Esophagus (tissue), 2 donors: ENCODE results near the gene CCNL2. TPM values are rescaled to one million over a fixed set of nuclear protein-coding genes. Genes with fewer than 3 reads are reported as not detected.
"Not testable (repeated sequence)": the region's sequence is repeated elsewhere in the genome, so short reads cannot be mapped to it uniquely, and the experiment has no call there.

ENCODE experiments used
- H3K27ac ChIP-seq, 2 donors: one replicate each; pipeline ENCODE4 v1.5.1; 2013; ENCODE audit warnings: low read depth in 2 of 2, mild to moderate bottlenecking in 2 of 2, inconsistent platforms in 1 of 2, low read length in 1 of 2, moderate library complexity in 1 of 2
- H3K27me3 ChIP-seq, 2 donors: one replicate each; pipeline ENCODE4 v1.6.1; 2013; ENCODE audit warnings: low read length in 2 of 2, control low read depth in 1 of 2, mild to moderate bottlenecking in 1 of 2; ENCODE audit not compliant: insufficient read depth in 2 of 2, control insufficient read depth in 1 of 2
- H3K36me3 ChIP-seq, 2 donors: one replicate each; pipeline ENCODE4 v1.6.1; 2013; ENCODE audit warnings: low read length in 1 of 2; ENCODE audit not compliant: control insufficient read depth in 2 of 2, insufficient read depth in 2 of 2
- H3K4me1 ChIP-seq, 2 donors: one replicate each; pipeline ENCODE4 v1.6.1; 2013; ENCODE audit warnings: low read length in 1 of 2; ENCODE audit not compliant: control insufficient read depth in 2 of 2, insufficient read depth in 2 of 2
- H3K4me3 ChIP-seq, 2 donors: one replicate each; pipeline ENCODE4 v1.5.1; 2013; ENCODE audit warnings: low read length in 2 of 2, mild to moderate bottlenecking in 2 of 2, low read depth in 1 of 2, moderate library complexity in 1 of 2
- H3K9me3 ChIP-seq, 2 donors: one replicate each; pipeline ENCODE4 v1.6.1; 2013; ENCODE audit warnings: mild to moderate bottlenecking in 2 of 2, low read depth in 1 of 2, low read length in 1 of 2, moderate library complexity in 1 of 2; ENCODE audit not compliant: control insufficient read depth in 2 of 2, insufficient read depth in 1 of 2
- WGBS, 2 donors: extraction: QIAGEN DNeasy Blood & Tissue Kit; methylation state at CpG; one replicate each; pipeline ENCODE4 v1.1.7; 2013; 5-methylcytosine and 5-hydroxymethylcytosine counted together
- polyA plus RNA-seq, 2 donors: library from polyadenylated mRNA; stranded (reverse); fragments of 200-250 nt; gene quantifications; one replicate each; pipeline ENCODE4 v1.2.3, GENCODE V29; 2013
- donor health status: healthy with polysubstance abuse.
- donor health status: Bipolar disorder and iron deficiency.

CCNL2 gene
- polyA plus RNA-seq, 2 donors: 97.9 to 210 TPM

DNA sequence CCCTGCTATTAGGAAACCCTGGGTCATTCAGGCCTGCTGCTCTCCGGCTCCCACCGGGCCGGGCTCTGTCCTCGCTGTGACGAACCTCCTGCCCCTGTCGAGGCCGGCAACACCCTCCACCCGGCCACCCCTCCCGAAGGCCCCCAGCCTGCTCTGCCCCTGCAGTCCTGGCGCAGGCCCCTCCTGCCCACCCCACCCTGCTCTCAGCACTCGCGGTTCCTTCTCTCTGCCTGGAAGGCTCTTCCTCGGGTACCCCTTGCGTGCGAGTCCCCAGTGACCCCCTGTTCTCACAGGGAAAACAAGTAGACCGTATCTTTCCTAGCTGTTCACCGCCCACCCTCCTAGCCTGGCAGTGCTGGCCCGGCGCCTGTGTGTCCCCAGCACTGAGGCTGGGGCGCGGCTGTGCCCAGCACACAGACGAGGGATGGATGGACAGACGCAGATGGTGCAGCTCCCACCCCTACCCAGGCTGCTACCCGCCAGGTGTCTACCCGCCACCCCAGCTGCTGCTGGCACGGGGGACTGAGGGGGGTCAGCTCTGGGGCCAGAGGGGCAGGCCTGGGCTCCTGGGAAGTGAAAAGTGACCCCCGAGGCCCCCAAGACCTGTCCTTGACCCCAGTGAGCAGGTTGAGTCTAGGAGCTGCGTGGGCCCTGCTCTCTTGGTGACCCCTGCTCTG, 33.3 kb upstream of the CCNL2 start:
- Histone ChIP-seq H3K36me3 (peaks cover 0 to 2% of the 10 kb centered on the region in 2 donors), H3K9me3 (no peaks in the 10 kb centered on the region), H3K4me1 (peaks cover 23 to 51% of the 10 kb centered on the region in 2 donors), H3K27ac (peak overlapping the region; percentile 97 to 99), H3K4me3 (no peak overlapping the region), H3K27me3 (no peaks in the 10 kb centered on the region)
- WGBS, 2 donors: 60 to 67% methylated on average over 28 of the region's 28 CpGs

DNA sequence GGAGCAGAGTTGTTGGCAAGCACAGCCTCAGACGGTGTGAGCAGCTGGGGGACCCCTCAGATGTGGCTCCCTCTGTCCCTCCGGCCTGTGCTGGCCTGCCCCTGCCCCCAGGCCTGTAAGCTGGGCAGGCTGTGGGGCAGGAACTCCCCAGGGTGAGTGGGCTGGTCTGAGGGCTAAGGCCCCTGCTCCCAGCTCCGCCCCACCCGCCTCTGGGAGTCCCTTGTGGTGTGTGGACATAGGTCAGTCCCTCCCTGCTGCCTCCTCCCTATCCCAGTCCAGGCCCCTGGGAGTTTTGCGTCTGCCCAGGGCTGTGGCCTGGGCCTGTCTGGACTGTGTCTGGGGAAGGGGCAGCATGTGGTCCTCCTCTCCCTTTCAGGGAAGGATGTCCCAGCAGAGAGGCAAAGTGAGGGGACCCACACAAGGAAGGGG, 32.7 kb upstream of the CCNL2 start:
- 47 to 48% methylated on average over 5 of the region's 5 CpGs for WGBS, 2 donors
- peak overlapping the region in 1 of 2 donors; percentile 5 for H3K4me3 ChIP-seq
- peak overlapping the region; percentile 97 to 99 for H3K27ac ChIP-seq
- no peaks in the 10 kb centered on the region for H3K27me3 ChIP-seq
- peaks cover 0 to 1% of the 10 kb centered on the region in 2 donors for H3K36me3 ChIP-seq
- peaks cover 23 to 46% of the 10 kb centered on the region in 2 donors for H3K4me1 ChIP-seq
- no peaks in the 10 kb centered on the region for H3K9me3 ChIP-seq

GRCh38 chr1:1430992-1431844, 32.1 kb upstream of the CCNL2 start:
- Histone ChIP-seq H3K36me3 (no peaks in the 10 kb centered on the region), H3K4me3 (peak overlapping the region in 1 of 2 donors; percentile 5), H3K27ac (peak overlapping the region; percentile 97 to 99), H3K4me1 (peaks cover 25 to 41% of the 10 kb centered on the region in 2 donors), H3K27me3 (no peaks in the 10 kb centered on the region), H3K9me3 (no peaks in the 10 kb centered on the region)
- WGBS, 2 donors: 48 to 54% methylated on average over 16 to 18 of the region's 18 CpGs

DNA sequence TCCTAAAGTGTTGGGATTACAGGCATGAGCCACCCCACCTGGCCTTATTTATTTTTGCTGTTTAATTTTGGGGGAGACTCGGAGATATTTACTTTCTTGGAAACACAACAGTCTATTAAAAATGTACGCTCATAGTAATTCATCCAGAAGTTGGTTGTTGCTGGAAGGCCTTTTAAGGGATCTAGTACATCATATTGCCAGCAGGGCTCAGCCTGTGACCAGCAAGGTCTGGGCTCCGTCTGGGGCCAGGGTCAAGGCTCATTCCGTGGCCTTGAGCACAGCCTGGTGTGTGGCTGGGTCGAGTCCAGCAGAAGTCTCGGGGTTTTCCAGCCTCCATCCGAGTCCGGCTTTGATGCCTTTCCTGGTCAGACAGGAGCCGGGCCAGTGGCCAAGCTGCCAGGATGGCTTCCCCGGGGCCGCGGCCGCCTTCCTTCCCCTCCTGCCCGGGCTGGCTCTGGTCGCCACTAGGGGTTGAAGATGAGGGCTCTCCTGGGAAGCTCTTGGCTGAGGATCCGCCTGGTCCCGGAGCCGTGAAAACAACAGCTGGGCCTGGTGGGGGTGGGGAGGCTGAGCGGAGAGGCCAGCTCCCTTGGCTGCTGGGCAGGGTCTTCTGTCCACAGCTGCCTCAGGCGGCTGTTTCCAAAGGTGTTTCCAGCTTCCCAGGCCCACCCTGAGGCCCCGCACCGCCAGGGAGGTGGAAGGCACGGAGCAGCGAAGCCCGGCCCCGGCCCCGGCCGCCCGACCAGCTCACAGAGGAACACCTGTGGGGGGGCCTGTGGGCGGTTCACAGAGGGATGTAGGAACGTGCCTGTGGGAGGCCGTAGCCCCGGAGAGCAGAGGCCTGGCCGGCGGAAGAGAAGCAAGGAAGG, 31.2 kb upstream of the CCNL2 start:
- Histone ChIP-seq H3K27me3 (no peaks in the 10 kb centered on the region), H3K4me1 (peaks cover 25 to 39% of the 10 kb centered on the region in 2 donors), H3K4me3 (peak overlapping the region in 1 of 2 donors; percentile 5), H3K9me3 (no peaks in the 10 kb centered on the region), H3K27ac (peak overlapping the region; percentile 97 to 99), H3K36me3 (no peaks in the 10 kb centered on the region)
- 15 to 16% methylated on average over 34 to 35 of the region's 35 CpGs for WGBS, 2 donors

DNA sequence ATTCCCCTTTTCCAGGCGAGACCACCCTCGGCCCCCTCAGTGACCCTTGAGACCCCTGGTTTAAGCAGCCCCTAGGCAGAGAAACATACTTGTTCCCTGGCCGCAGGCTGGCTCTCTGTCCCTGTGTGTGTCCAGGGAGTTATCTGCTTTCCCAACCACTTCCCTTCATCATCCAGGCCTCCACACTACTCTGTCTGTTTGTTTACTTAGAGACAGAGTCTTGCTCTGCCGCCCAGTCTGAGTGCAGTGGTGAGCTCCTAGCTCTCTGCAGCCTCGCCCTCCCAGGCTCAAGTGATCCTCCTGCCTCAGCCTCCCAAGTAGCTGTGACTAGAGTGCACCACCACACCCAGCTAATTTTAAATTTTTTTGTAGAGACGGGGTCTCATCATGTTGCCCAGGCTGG, 30.5 kb upstream of the CCNL2 start:
- no peaks in the 10 kb centered on the region for H3K27me3 ChIP-seq
- no peak overlapping the region for H3K4me3 ChIP-seq
- no peaks in the 10 kb centered on the region for H3K36me3 ChIP-seq
- 58 to 72% methylated on average over 6 of the region's 6 CpGs for WGBS, 2 donors
- H3K9me3 ChIP-seq: no peaks in the 10 kb centered on the region
- peak overlapping the region; percentile 63 to 97 for H3K27ac ChIP-seq
- peaks cover 24 to 32% of the 10 kb centered on the region in 2 donors for H3K4me1 ChIP-seq

DNA sequence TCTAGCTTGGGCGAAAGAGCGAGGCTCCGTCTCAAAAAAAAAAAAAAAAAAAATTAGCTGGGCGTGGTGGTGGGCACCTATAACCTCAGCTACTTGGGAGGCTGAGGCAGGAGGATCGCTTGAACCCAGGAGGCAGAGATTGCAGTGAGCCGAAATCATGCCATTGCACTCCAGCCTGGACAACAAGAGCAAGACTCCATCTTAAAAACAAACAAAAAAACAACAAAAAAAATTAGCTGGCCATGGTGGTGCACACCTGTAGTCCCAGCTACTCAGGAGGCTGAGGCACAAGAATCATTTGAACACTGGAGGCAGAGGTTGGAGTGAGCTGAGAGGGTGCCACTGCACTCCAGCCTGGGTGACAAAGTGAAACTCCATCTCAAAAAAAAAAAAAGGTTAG, 29.8 kb upstream of the CCNL2 start:
- WGBS, 2 donors: 88 to 93% methylated on average over 3 to 6 of the region's 6 CpGs
- not testable (repeated sequence) for H3K36me3 ChIP-seq, H3K4me3 ChIP-seq, H3K27me3 ChIP-seq, H3K9me3 ChIP-seq, H3K27ac ChIP-seq
- H3K4me1 ChIP-seq: peaks cover 22 to 27% of the 10 kb centered on the region in 2 donors

DNA sequence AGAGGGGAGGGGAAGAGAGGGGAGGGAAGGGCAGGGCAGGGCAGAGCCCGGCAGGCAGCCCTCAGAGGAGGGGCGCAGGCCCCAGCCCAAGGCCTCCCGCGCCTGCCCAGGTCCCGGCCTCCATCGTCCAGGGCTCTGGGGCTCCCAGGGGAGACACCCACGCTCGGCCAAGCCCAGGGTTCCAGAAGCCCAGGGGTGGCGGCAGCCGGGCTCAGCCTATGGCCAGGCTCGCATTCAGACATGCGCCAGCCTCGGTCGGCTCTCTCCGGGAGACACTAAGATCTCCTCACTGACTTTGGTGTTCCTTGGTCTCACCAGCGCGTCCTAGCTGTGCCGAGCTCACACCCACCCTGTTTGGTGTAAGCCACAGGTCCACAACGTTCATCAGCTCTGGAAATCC, 29.0 kb upstream of the CCNL2 start:
- H3K4me1 ChIP-seq: peaks cover 20 to 22% of the 10 kb centered on the region in 2 donors
- no peaks in the 10 kb centered on the region for H3K36me3 ChIP-seq
- H3K27ac ChIP-seq: no peak overlapping the region
- no peak overlapping the region for H3K4me3 ChIP-seq
- no peaks in the 10 kb centered on the region for H3K27me3 ChIP-seq
- 67 to 69% methylated on average over 13 to 19 of the region's 19 CpGs for WGBS, 2 donors
- H3K9me3 ChIP-seq: no peaks in the 10 kb centered on the region

GRCh38 chr1:1427820-1428148, 28.6 kb upstream of the CCNL2 start:
- 0 to 2% methylated on average over 9 to 20 of the region's 22 CpGs for WGBS, 2 donors
- Histone ChIP-seq H3K4me3 (peak overlapping the region in 1 of 2 donors; percentile 41), H3K4me1 (peaks cover 17 to 21% of the 10 kb centered on the region in 2 donors), H3K27ac (no peak overlapping the region), H3K9me3 (no peaks in the 10 kb centered on the region), H3K27me3 (no peaks in the 10 kb centered on the region), H3K36me3 (no peaks in the 10 kb centered on the region)

GRCh38 chr1:1427106-1427819, 28.1 kb upstream of the CCNL2 start:
- Histone ChIP-seq H3K36me3 (no peaks in the 10 kb centered on the region), H3K4me1 (peaks cover 12 to 18% of the 10 kb centered on the region in 2 donors), H3K27me3 (no peaks in the 10 kb centered on the region), H3K4me3 (peak overlapping the region in 1 of 2 donors; percentile 41), H3K27ac (no peak overlapping the region), H3K9me3 (no peaks in the 10 kb centered on the region)
- WGBS, 2 donors: 8 to 9% methylated on average over 49 to 66 of the region's 66 CpGs
